H9 (cell line): ENCODE data around the gene ZNF608. TPM values are rescaled to one million over a fixed set of nuclear protein-coding genes. Genes with fewer than 3 reads are reported as not detected.

ENCODE experiments used
- DNase-seq: peaks from one replicate; pipeline ENCODE4 v3.0.0-alpha.2; 2017
- H2AFZ ChIP-seq: one replicate; pipeline ENCODE4 v1.6.1; 2013; ENCODE audit warnings: mild to moderate bottlenecking, low read length, control low read depth, moderate library complexity
- H2AK5ac ChIP-seq: 2 replicates; pipeline ENCODE4 v1.6.1; 2013; ENCODE audit warnings: low read length, control low read depth, mixed read lengths; ENCODE audit not compliant: insufficient read length
- H2BK120ac ChIP-seq: one replicate; pipeline ENCODE4 v1.6.1; 2013; ENCODE audit warnings: low read depth, mild to moderate bottlenecking, low read length, control low read depth, inconsistent platforms; ENCODE audit not compliant: poor library complexity, severe bottlenecking
- H2BK12ac ChIP-seq: 2 replicates; pipeline ENCODE4 v1.6.1; 2013; ENCODE audit warnings: low read length, control low read depth, mixed read lengths, low read depth; ENCODE audit not compliant: insufficient read length
- H2BK15ac ChIP-seq: 2 replicates; pipeline ENCODE4 v1.6.1; 2013; ENCODE audit warnings: low read depth, low read length, control low read depth
- H2BK20ac ChIP-seq: one replicate; pipeline ENCODE4 v1.6.1; 2013; ENCODE audit warnings: low read depth, mild to moderate bottlenecking, low read length, control low read depth, inconsistent platforms; ENCODE audit not compliant: poor library complexity, severe bottlenecking
- H2BK5ac ChIP-seq: 2 replicates; pipeline ENCODE4 v1.6.1; 2013; ENCODE audit warnings: low read length, control low read depth, mixed read lengths; ENCODE audit not compliant: insufficient read length
- H3K14ac ChIP-seq: 2 replicates; pipeline ENCODE4 v1.6.1; 2013; ENCODE audit warnings: low read length, control low read depth; ENCODE audit not compliant: insufficient read depth
- H3K18ac ChIP-seq: 2 replicates; pipeline ENCODE4 v1.6.1; 2013; ENCODE audit warnings: low read depth, mild to moderate bottlenecking, mixed read lengths, low read length, control low read depth; ENCODE audit not compliant: insufficient read length
- H3K23ac ChIP-seq: 2 replicates; pipeline ENCODE4 v1.6.1; 2013; ENCODE audit warnings: low read length, control low read depth, mixed read lengths, low read depth; ENCODE audit not compliant: insufficient read length
- H3K23me2 ChIP-seq: 2 replicates; pipeline ENCODE4 v1.6.1; 2013; ENCODE audit warnings: low read depth, mild to moderate bottlenecking, mixed read lengths, low read length, control low read depth; ENCODE audit not compliant: insufficient read length, poor library complexity, severe bottlenecking
- H3K27ac ChIP-seq: 2 replicates; pipeline ENCODE4 v1.5.1; 2013; ENCODE audit warnings: low read length, control low read depth, mixed read lengths, low read depth; ENCODE audit not compliant: insufficient read length
- H3K27me3 ChIP-seq: 2 replicates; pipeline ENCODE4 v1.6.1; 2013; ENCODE audit warnings: low read length, control low read depth, inconsistent platforms; ENCODE audit not compliant: insufficient read depth
- H3K4ac ChIP-seq: 2 replicates; pipeline ENCODE4 v1.6.1; 2013; ENCODE audit warnings: low read depth, mild to moderate bottlenecking, control low read depth, inconsistent platforms, low read length, moderate library complexity
- H3K4me1 ChIP-seq: 2 replicates; pipeline ENCODE4 v1.6.1; 2013; ENCODE audit warnings: low read length, control low read depth, inconsistent platforms; ENCODE audit not compliant: insufficient read depth
- H3K4me2 ChIP-seq: 2 replicates; pipeline ENCODE4 v1.6.1; 2013; ENCODE audit warnings: low read length, control low read depth, mixed read lengths; ENCODE audit not compliant: insufficient read length, insufficient read depth
- H3K56ac ChIP-seq: 2 replicates; pipeline ENCODE4 v1.6.1; 2013; ENCODE audit warnings: low read depth, mild to moderate bottlenecking, mixed read lengths, low read length, control low read depth; ENCODE audit not compliant: insufficient read length
- H3K79me1 ChIP-seq: 2 replicates; pipeline ENCODE4 v1.6.1; 2013; ENCODE audit warnings: low read depth, mild to moderate bottlenecking, moderate library complexity, low read length, control low read depth, inconsistent platforms; ENCODE audit not compliant: insufficient read depth, poor library complexity, severe bottlenecking
- H3K79me2 ChIP-seq: 2 replicates; pipeline ENCODE4 v1.6.1; 2013; ENCODE audit warnings: low read length, control low read depth, inconsistent platforms; ENCODE audit not compliant: insufficient read depth
- H3K9ac ChIP-seq: 2 replicates; pipeline ENCODE4 v1.6.1; 2013; ENCODE audit warnings: low read length, control low read depth, mixed read lengths; ENCODE audit not compliant: insufficient read length; ENCODE audit errors: extremely low read depth
- H3K9me3 ChIP-seq: one replicate; pipeline ENCODE4 v1.6.1; 2013; ENCODE audit warnings: low read depth, low read length, inconsistent platforms; ENCODE audit not compliant: control insufficient read depth
- H3T11ph ChIP-seq: one replicate; pipeline ENCODE4 v1.6.1; 2013; ENCODE audit warnings: mild to moderate bottlenecking, low read length, control low read depth, inconsistent platforms
- H4K20me1 ChIP-seq: one replicate; pipeline ENCODE4 v1.6.1; 2013; ENCODE audit not compliant: control insufficient read depth, insufficient read length, insufficient read depth
- H4K5ac ChIP-seq: 2 replicates; pipeline ENCODE4 v1.6.1; 2013; ENCODE audit warnings: low read depth, mild to moderate bottlenecking, mixed read lengths, low read length, control low read depth; ENCODE audit not compliant: insufficient read length
- H4K8ac ChIP-seq: replicated peaks from 2 replicates; pipeline ENCODE4 v1.6.1; 2013; ENCODE audit warnings: low read length, control low read depth, mixed read lengths, low read depth; ENCODE audit not compliant: insufficient read length
- H4K91ac ChIP-seq: 2 replicates; pipeline ENCODE4 v1.6.1; 2013; ENCODE audit warnings: low read depth, mild to moderate bottlenecking, moderate library complexity, mixed read lengths, low read length, control low read depth; ENCODE audit not compliant: insufficient read length
- H3K27ac Mint-ChIP-seq, 3 experiments: 2 replicates in 2 of 3; 3 replicates in 1 of 3; pipeline ENCODE4 v1.8.0; 2020 to 2021; ENCODE audit warnings: mixed read lengths in 3 of 3, mild to moderate bottlenecking in 1 of 3, moderate library complexity in 1 of 3
- H3K27me3 Mint-ChIP-seq: 2 replicates; pipeline ENCODE4 v1.8.0; 2021; ENCODE audit warnings: low read depth, mild to moderate bottlenecking, moderate library complexity, mixed read lengths
- H3K36me3 Mint-ChIP-seq, 3 experiments: 2 replicates in 2 of 3; 3 replicates in 1 of 3; pipeline ENCODE4 v1.8.0; 2020 to 2021; ENCODE audit warnings: low read depth in 3 of 3, mixed read lengths in 3 of 3; ENCODE audit not compliant: insufficient read depth in 1 of 3
- H3K4me1 Mint-ChIP-seq, 2 experiments: 2 replicates each; pipeline ENCODE4 v1.8.0; 2020; ENCODE audit warnings: mixed read lengths in 2 of 2
- H3K4me3 Mint-ChIP-seq, 2 experiments: 2 replicates in 1 of 2; 3 replicates in 1 of 2; pipeline ENCODE4 v1.8.0; 2020 to 2021; ENCODE audit warnings: mild to moderate bottlenecking in 2 of 2, mixed read lengths in 2 of 2, moderate library complexity in 1 of 2
- H3K9me3 Mint-ChIP-seq, 2 experiments: 2 replicates in 1 of 2; 3 replicates in 1 of 2; pipeline ENCODE4 v1.8.0; 2020; ENCODE audit warnings: mild to moderate bottlenecking in 2 of 2, mixed read lengths in 2 of 2, moderate library complexity in 1 of 2
- CTCF ChIP-seq: fragments of 200-600 bp; sonication (generic); conservative IDR thresholded peaks from 3 replicates; pipeline ENCODE4 v1.8.0; 2021; ENCODE audit warnings: antibody characterized with exemption, mild to moderate bottlenecking
- WGBS: extraction: QIAGEN DNeasy Blood & Tissue Kit; methylation state at CpG from one replicate; pipeline ENCODE4 v1.1.7; 2013; ENCODE audit warnings: missing lambda C conversion rate, low lambda C conversion rate, mixed read lengths; ENCODE audit not compliant: insufficient read length; ENCODE audit errors: extremely low coverage; 5-methylcytosine and 5-hydroxymethylcytosine counted together
- total RNA-seq: library from RNA; stranded (reverse); gene quantifications from 2 replicates; pipeline ENCODE4 v1.2.1, GENCODE V29; 2021

ZNF608 gene
- total RNA-seq, 1 experiment from 2014 or later, result 67.0 TPM

GRCh38 chr5:124772457-124773200, 26.2 kb upstream of the ZNF608 start:
- no peak overlapping the region for H2BK120ac ChIP-seq
- no peak overlapping the region for H4K5ac ChIP-seq
- H4K20me1 ChIP-seq, result no peaks in the 10 kb centered on the region
- H3K4me3 Mint-ChIP-seq, result no peak overlapping the region
- H4K8ac ChIP-seq, result no peak overlapping the region
- H3K36me3 Mint-ChIP-seq, result no peaks in the 10 kb centered on the region
- H3K9me3 Mint-ChIP-seq, result no peaks in the 10 kb centered on the region
- no peak overlapping the region for H4K91ac ChIP-seq
- no peak overlapping the region for H3T11ph ChIP-seq
- H3K27ac Mint-ChIP-seq, result no peak overlapping the region
- no peak overlapping the region for H3K4me2 ChIP-seq
- H3K79me2 ChIP-seq, result no peaks in the 10 kb centered on the region
- no peaks in the 10 kb centered on the region for H3K27me3 Mint-ChIP-seq
- TF ChIP-seq CTCF, result no peak
- no peak overlapping the region for H2AFZ ChIP-seq
- H2BK15ac ChIP-seq, result no peak overlapping the region
- no peak overlapping the region for H3K56ac ChIP-seq
- WGBS, result no CpG with 5 or more reads among the region's 1 CpG
- peaks cover 2% of the 10 kb centered on the region; the same call in 1 of the 2 replicates for H3K4me1 ChIP-seq
- no peak overlapping the region for H3K4ac ChIP-seq
- no peak overlapping the region for H3K27ac ChIP-seq
- H3K23ac ChIP-seq, result no peak overlapping the region
- H2BK12ac ChIP-seq, result no peak overlapping the region
- H2BK5ac ChIP-seq, result no peak overlapping the region
- no peaks in the 10 kb centered on the region for H3K79me1 ChIP-seq
- H2BK20ac ChIP-seq, result no peak overlapping the region
- H3K14ac ChIP-seq, result no peak overlapping the region
- H3K9ac ChIP-seq, result no peak overlapping the region
- no peak for DNase-seq
- H3K27me3 ChIP-seq, result no peaks in the 10 kb centered on the region
- no peaks in the 10 kb centered on the region for H3K9me3 ChIP-seq
- no peak overlapping the region for H2AK5ac ChIP-seq
- no peaks in the 10 kb centered on the region for H3K23me2 ChIP-seq
- H3K18ac ChIP-seq, result no peak overlapping the region
- H3K4me1 Mint-ChIP-seq, result peaks cover 22 to 26% of the 10 kb centered on the region in 2 experiments
